HCT116 (cell line): ENCODE results near the gene PISD. TPM values are rescaled to one million over a fixed set of nuclear protein-coding genes. Genes with fewer than 3 reads are reported as not detected.
"Not testable (repeated sequence)": the region's sequence is repeated elsewhere in the genome, so short reads cannot be mapped to it uniquely, and the experiment has no call there.

Source experiments
- ATAC-seq: fragments of 200-7000 bp; cut with Tn5 transposase; 2 replicates; pipeline ENCODE4 v1.9.1; 2020; ENCODE audit warnings: mild to moderate bottlenecking, moderate library complexity
- BruUV-seq: library from RNA; stranded (reverse); fragments of 400-500 nt; replicated peaks from 2 replicates; lab custom pipeline; 2021; lab: Mats Ljungman, UMichigan
- CTCF ChIA-PET: fragments of 300-600 bp; sonication (Branson Sonifier 250); formaldehyde crosslinking; loops from one replicate; lab custom pipeline; 2021; ENCODE audit warnings: antibody characterized with exemption; lab: Charles Lee
- POLR2A ChIA-PET: fragments of 300-600, 350-600 bp; sonication (Branson Sonifier 250); formaldehyde crosslinking; loops from one replicate; lab custom pipeline; 2021; ENCODE audit warnings: antibody characterized with exemption; lab: Charles Lee
- RAD21 ChIA-PET, 2 experiments: fragments of 300-600 bp; sonication (Branson Sonifier 250); formaldehyde crosslinking; loops; one replicate each; lab custom pipeline; 2023; ENCODE audit warnings: low total read pairs in 2 of 2; ENCODE audit not compliant: uncharacterized antibody in 2 of 2, unreplicated experiment in 2 of 2, low non-redundant PET in 1 of 2; lab: Charles Lee
- DNase-seq: peaks from one replicate; pipeline ENCODE4 v3.0.0-alpha.2; 2010; ENCODE audit warnings: low read depth, low spot score
- H2AFZ ChIP-seq: fragments of 200-600 bp; shearing (Covaris generic), sonication (generic); 2 replicates; pipeline ENCODE4 v1.6.1; 2017; ENCODE audit warnings: low read depth, mixed run types, mixed read lengths, antibody characterized with exemption, low read length; ENCODE audit not compliant: poor library complexity, severe bottlenecking
- H3K27ac ChIP-seq: 2 replicates; pipeline ENCODE4 v1.5.1; 2012; ENCODE audit warnings: low read depth, low read length
- H3K27me3 ChIP-seq: fragments of 200-600 bp; sonication (generic); 2 replicates; pipeline ENCODE4 v1.6.1; 2016; ENCODE audit warnings: mixed run types, low read length, mixed read lengths; ENCODE audit not compliant: insufficient read depth
- H3K36me3 ChIP-seq, 2 experiments: fragments of 200-500 bp in 1 of 2; fragments of 200-600 bp in 1 of 2; sonication (Bioruptor generic) in 1 of 2; sonication (generic) in 1 of 2; 2 replicates each; pipeline versions ENCODE4 v1.5.1 to v1.6.1; 2014 to 2016; ENCODE audit warnings: low read length in 2 of 2, inconsistent platforms in 1 of 2, mixed read lengths in 1 of 2, mixed run types in 1 of 2; ENCODE audit not compliant: insufficient read depth in 2 of 2, control insufficient read depth in 1 of 2
- H3K4me1 ChIP-seq, 2 experiments: fragments of 200-600 bp in 1 of 2; sonication (generic) in 1 of 2; 2 replicates each; pipeline versions ENCODE4 v1.5.1 to v1.6.1; 2012 to 2017; ENCODE audit warnings: low read length in 2 of 2, inconsistent platforms in 1 of 2, mild to moderate bottlenecking in 1 of 2, mixed read lengths in 1 of 2, mixed run types in 1 of 2, moderate library complexity in 1 of 2; ENCODE audit not compliant: insufficient read depth in 2 of 2, control insufficient read depth in 1 of 2
- H3K4me2 ChIP-seq: fragments of 200-600 bp; sonication (generic); 2 replicates; pipeline ENCODE4 v1.6.1; 2017; ENCODE audit warnings: mixed run types, low read length, mixed read lengths
- H3K4me3 ChIP-seq, 2 experiments: fragments of 200-600 bp in 1 of 2; sonication (generic) in 1 of 2; replicated peaks in 1 of 2; 2 replicates each; pipeline ENCODE4 v1.5.1; 2011 to 2016; ENCODE audit warnings: low read length in 2 of 2, control low read depth in 1 of 2, low read depth in 1 of 2, mild to moderate bottlenecking in 1 of 2, mixed read lengths in 1 of 2, mixed run types in 1 of 2
- H3K79me2 ChIP-seq: fragments of 200-600 bp; sonication (generic); 2 replicates; pipeline ENCODE4 v1.6.1; 2017; ENCODE audit warnings: mild to moderate bottlenecking, mixed run types, low read length, moderate library complexity, mixed read lengths; ENCODE audit not compliant: insufficient read depth
- H3K9ac ChIP-seq: fragments of 200-600 bp; sonication (generic); 2 replicates; pipeline ENCODE4 v1.6.1; 2016; ENCODE audit warnings: low read length, mixed read lengths
- H3K9me2 ChIP-seq: fragments of 200-600 bp; sonication (generic), shearing (Covaris generic); 2 replicates; pipeline ENCODE4 v1.6.1; 2017; ENCODE audit warnings: mixed run types, mild to moderate bottlenecking, moderate library complexity; ENCODE audit not compliant: insufficient read depth
- H3K9me3 ChIP-seq, 2 experiments: fragments of 200-500 bp in 1 of 2; fragments of 200-600 bp in 1 of 2; sonication (Bioruptor generic) in 1 of 2; sonication (generic) in 1 of 2; 2 replicates each; pipeline ENCODE4 v1.6.1; 2014 to 2017; ENCODE audit warnings: low read length in 2 of 2, mixed read lengths in 2 of 2, inconsistent platforms in 1 of 2, low read depth in 1 of 2, mild to moderate bottlenecking in 1 of 2, mixed run types in 1 of 2, moderate library complexity in 1 of 2; ENCODE audit not compliant: control insufficient read depth in 1 of 2, insufficient read depth in 1 of 2
- H4K20me1 ChIP-seq: fragments of 200-600 bp; sonication (generic), shearing (Covaris generic); 2 replicates; pipeline ENCODE4 v1.6.1; 2017; ENCODE audit warnings: mixed run types, mild to moderate bottlenecking, moderate library complexity; ENCODE audit not compliant: insufficient read depth
- ATF3 ChIP-seq: IDR thresholded peaks from 2 replicates; pipeline ENCODE4 v1.6.1; 2012
- CBX3 ChIP-seq: IDR thresholded peaks from 2 replicates; pipeline ENCODE4 v1.6.1; 2012; ENCODE audit warnings: low read depth
- CTCF ChIP-seq, 3 experiments: fragments of 200-600 bp in 1 of 3; sonication (generic) in 1 of 3; IDR thresholded peaks in 2 of 3; conservative IDR thresholded peaks in 1 of 3; 2 replicates each; pipeline ENCODE4 v1.5.1; 2012 to 2017; ENCODE audit warnings: low read depth in 2 of 3, low read length in 2 of 3, antibody characterized with exemption in 1 of 3, borderline replicate concordance in 1 of 3, control low read depth in 1 of 3, mild to moderate bottlenecking in 1 of 3, mixed read lengths in 1 of 3, mixed run types in 1 of 3, moderate library complexity in 1 of 3; ENCODE audit not compliant: insufficient read depth in 1 of 3
- EGR1 ChIP-seq: IDR thresholded peaks from 2 replicates; pipeline ENCODE4 v1.6.1; 2012; ENCODE audit warnings: low read depth
- EZH2phosphoT487 ChIP-seq: fragments of 200-600 bp; IDR thresholded peaks from 2 replicates; pipeline ENCODE4 v1.6.1; 2018; ENCODE audit warnings: antibody characterized with exemption, borderline replicate concordance
- FOSL1 ChIP-seq: IDR thresholded peaks from 2 replicates; pipeline ENCODE4 v1.6.1; 2012; ENCODE audit warnings: low read depth
- JUND ChIP-seq: IDR thresholded peaks from 2 replicates; pipeline ENCODE4 v1.6.1; 2012
- POLR2A ChIP-seq: IDR thresholded peaks from 2 replicates; pipeline ENCODE4 v1.7.0; 2011; ENCODE audit warnings: borderline replicate concordance; ENCODE audit not compliant: insufficient read depth, insufficient read length; ENCODE audit errors: extremely low read depth
- SP1 ChIP-seq: IDR thresholded peaks from 2 replicates; pipeline ENCODE4 v1.6.1; 2012; ENCODE audit warnings: low read depth
- SRF ChIP-seq: IDR thresholded peaks from 2 replicates; pipeline ENCODE4 v1.6.1; 2012; ENCODE audit warnings: low read depth
- YY1 ChIP-seq: IDR thresholded peaks from 2 replicates; pipeline ENCODE4 v1.6.1; 2011; ENCODE audit warnings: low read length, low read depth, moderate library complexity, mild to moderate bottlenecking; ENCODE audit not compliant: insufficient replicate concordance; ENCODE audit errors: extremely low read depth
- ZBTB33 ChIP-seq: IDR thresholded peaks from 2 replicates; pipeline ENCODE4 v1.6.1; 2011; ENCODE audit warnings: mild to moderate bottlenecking, low read length, moderate library complexity; ENCODE audit not compliant: insufficient replicate concordance; ENCODE audit errors: extremely low read depth
- ZFX ChIP-seq: fragments of 450-650 bp; IDR thresholded peaks from 2 replicates; pipeline ENCODE4 v1.6.1; 2017
- ZNF274 ChIP-seq: fragments of 200-500 bp; sonication (Bioruptor generic); IDR thresholded peaks from 2 replicates; pipeline ENCODE4 v1.6.1; 2014; ENCODE audit warnings: mild to moderate bottlenecking, low read depth, low read length, inconsistent platforms
- intact Hi-C: fragments of 100-400 bp; cut with micrococcal nuclease; formaldehyde crosslinking; loops from 2 replicates; pipeline ENCODE4 v1.10.0; 2022
- total RNA-seq: library from RNA; stranded (reverse); gene quantifications from one replicate; pipeline ENCODE4 v1.2.1, GENCODE V29; 2021; ENCODE audit not compliant: unreplicated experiment

The PISD gene
- total RNA-seq, 1 experiment from 2014 or later, result 47.1 TPM

DNA sequence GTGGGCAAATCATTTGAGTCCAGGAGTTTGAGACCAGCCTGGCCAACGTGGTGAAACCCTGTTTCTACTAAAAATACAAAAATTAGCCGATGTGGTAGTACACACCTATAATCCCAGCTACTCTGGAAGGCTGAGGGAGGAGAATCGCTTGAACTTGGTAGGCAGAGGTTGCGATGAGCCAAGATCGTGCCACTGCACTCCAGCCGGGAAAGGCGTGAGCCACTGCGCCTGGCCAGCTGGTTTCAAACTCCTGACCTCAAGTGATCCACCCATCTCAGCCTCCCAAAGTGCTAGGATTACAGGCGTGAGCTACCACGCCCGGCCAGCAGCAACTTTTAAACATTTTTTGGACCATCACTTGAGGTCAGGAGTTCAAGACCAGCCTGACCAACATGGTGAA is 32.0 kb upstream of the PISD start:
- H3K4me1 ChIP-seq, H3K9me3 ChIP-seq, H3K27me3 ChIP-seq, CTCF ChIA-PET, H3K79me2 ChIP-seq, RAD21 ChIA-PET, H3K4me3 ChIP-seq, DNase-seq, H4K20me1 ChIP-seq, H3K9ac ChIP-seq, H3K9me2 ChIP-seq, POLR2A ChIA-PET, H3K27ac ChIP-seq, H2AFZ ChIP-seq, intact Hi-C loops, ATAC-seq, H3K4me2 ChIP-seq, BruUV-seq: not testable (repeated sequence)
- H3K36me3 ChIP-seq, result peaks cover 11 to 28% of the 10 kb centered on the region in 2 experiments

- intact Hi-C loops, result no loop called here
- no TSS peak for BruUV-seq
- Histone ChIP-seq H3K4me2 (no peak overlapping the region), H3K9me2 (no peaks in the 10 kb centered on the region), H3K9me3 (no peaks in the 10 kb centered on the region), H2AFZ (no peak overlapping the region), H3K36me3 (peaks cover 11 to 28% of the 10 kb centered on the region in 2 experiments), H3K9ac (no peak overlapping the region), H3K27me3 (no peaks in the 10 kb centered on the region), H3K79me2 (no peaks in the 10 kb centered on the region), H3K4me1 (no peaks in the 10 kb centered on the region), H3K4me3 (no peak overlapping the region), H3K27ac (no peak overlapping the region), H4K20me1 (no peaks in the 10 kb centered on the region)
- ATAC-seq (no peak), DNase-seq (no peak)
- ChIA-PET RAD21 (no interaction called here), CTCF (no interaction called here), POLR2A (no interaction called here)
- no peak for TF ChIP-seq ZFX
- TF ChIP-seq ZBTB33, result no peak
- no peak for TF ChIP-seq JUND
- no peak for TF ChIP-seq CBX3
- no peak for TF ChIP-seq POLR2A
- TF ChIP-seq ATF3, result no peak
- TF ChIP-seq SP1, result no peak
- TF ChIP-seq EZH2phosphoT487, result no peak
- TF ChIP-seq FOSL1, result no peak
- no peak for TF ChIP-seq CTCF (IDR thresholded peaks at IDR 0.05 in 2 of 3, conservative IDR thresholded peaks at IDR 0.05 in 1 of 3; ENCODE audit: borderline replicate concordance in 1 of 3, insufficient read depth in 1 of 3, low read depth in 2 of 3, low read length in 2 of 3)
- TF ChIP-seq YY1, result no peak
- TF ChIP-seq ZNF274, result no peak
- no peak for TF ChIP-seq EGR1
- no peak for TF ChIP-seq SRF
Observed at GRCh38 chr22:31692186-31692886, 30.3 kb upstream of the PISD start.
